Left ventricle myocardium inferior (tissue), 1 donor: Measurements from ENCODE around the gene SHROOM4. TPM values are rescaled to one million over a fixed set of nuclear protein-coding genes. Genes with fewer than 3 reads are reported as not detected.

Experiments used
- DNase-seq: peaks from one replicate; pipeline ENCODE4 v3.0.0-alpha.2; 2020
- H3K27ac ChIP-seq: fragments of 200-600 bp; replicated peaks from 2 replicates; pipeline ENCODE4 v1.8.0; 2021
- H3K27me3 ChIP-seq: fragments of 200-600 bp; 2 replicates; pipeline ENCODE4 v1.8.0; 2021; ENCODE audit warnings: low read depth
- H3K36me3 ChIP-seq: fragments of 200-600 bp; 2 replicates; pipeline ENCODE4 v1.8.0; 2021
- H3K4me1 ChIP-seq: fragments of 200-600 bp; 2 replicates; pipeline ENCODE4 v1.8.0; 2021
- H3K4me3 ChIP-seq: fragments of 200-600 bp; 2 replicates; pipeline ENCODE4 v1.8.0; 2021; ENCODE audit warnings: mild to moderate bottlenecking, moderate library complexity
- H3K9me3 ChIP-seq: fragments of 200-600 bp; replicated peaks from 2 replicates; pipeline ENCODE4 v1.8.0; 2021
- intact Hi-C: fragments of 100-400 bp; cut with micrococcal nuclease; formaldehyde crosslinking; loops from one replicate; pipeline ENCODE4 v1.11.0; 2022
- total RNA-seq: library from RNA; stranded (reverse); fragmentation: NEBNext Ultra II Directional; extraction: Animal tissue kit (Norgen Biotek cat#: 25700); gene quantifications from one replicate; pipeline ENCODE4 v1.2.1, GENCODE V29; 2021
- TF ChIP-seq, protein P1 (sequence below): fragments of 200-600 bp; IDR thresholded peaks from 2 replicates; pipeline ENCODE4 v1.8.0; 2021; ENCODE audit warnings: antibody characterized with exemption, mild to moderate bottlenecking, borderline replicate concordance
- donor health status: DM: no; HTN: yes; CAD: no; lungs with severe emphysema.

SHROOM4 gene
- total RNA-seq, 1 donor from 2014 or later: 10.5 TPM

- Histone ChIP-seq H3K36me3 (no peaks in the 10 kb centered on the region), H3K9me3 (no peaks in the 10 kb centered on the region), H3K4me3 (no peak overlapping the region), H3K27me3 (no peaks in the 10 kb centered on the region), H3K4me1 (no peaks in the 10 kb centered on the region), H3K27ac (no peak overlapping the region)
- intact Hi-C loops: no loop called here
- TF ChIP-seq, protein P1, sequence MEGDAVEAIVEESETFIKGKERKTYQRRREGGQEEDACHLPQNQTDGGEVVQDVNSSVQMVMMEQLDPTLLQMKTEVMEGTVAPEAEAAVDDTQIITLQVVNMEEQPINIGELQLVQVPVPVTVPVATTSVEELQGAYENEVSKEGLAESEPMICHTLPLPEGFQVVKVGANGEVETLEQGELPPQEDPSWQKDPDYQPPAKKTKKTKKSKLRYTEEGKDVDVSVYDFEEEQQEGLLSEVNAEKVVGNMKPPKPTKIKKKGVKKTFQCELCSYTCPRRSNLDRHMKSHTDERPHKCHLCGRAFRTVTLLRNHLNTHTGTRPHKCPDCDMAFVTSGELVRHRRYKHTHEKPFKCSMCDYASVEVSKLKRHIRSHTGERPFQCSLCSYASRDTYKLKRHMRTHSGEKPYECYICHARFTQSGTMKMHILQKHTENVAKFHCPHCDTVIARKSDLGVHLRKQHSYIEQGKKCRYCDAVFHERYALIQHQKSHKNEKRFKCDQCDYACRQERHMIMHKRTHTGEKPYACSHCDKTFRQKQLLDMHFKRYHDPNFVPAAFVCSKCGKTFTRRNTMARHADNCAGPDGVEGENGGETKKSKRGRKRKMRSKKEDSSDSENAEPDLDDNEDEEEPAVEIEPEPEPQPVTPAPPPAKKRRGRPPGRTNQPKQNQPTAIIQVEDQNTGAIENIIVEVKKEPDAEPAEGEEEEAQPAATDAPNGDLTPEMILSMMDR: no peak
- no peak for DNase-seq
These were observed 38.5 kb upstream of the SHROOM4 start for GRCh38 chrX:50852524-50852923.

DNA sequence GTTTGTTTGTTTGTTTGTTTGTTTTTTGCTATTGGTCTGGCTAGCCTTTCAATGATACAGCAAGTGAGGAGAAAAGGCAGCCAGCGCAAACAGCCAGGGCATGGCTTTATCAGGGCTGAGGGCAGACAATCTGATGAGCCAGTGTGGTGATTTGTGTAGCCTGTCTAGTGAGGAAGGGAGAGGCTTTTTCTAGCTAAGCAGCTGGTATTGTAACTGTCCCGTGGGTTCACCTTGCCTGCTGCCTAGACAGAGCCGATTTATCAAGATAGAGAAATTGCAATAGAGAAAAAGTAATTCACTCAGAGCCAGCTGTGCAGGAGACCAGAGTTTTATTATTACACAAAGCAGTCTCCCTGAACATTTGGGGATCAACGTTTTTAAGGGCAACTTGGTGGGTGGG lies 28.2 kb upstream of the SHROOM4 start:
- Histone ChIP-seq H3K4me1 (no peaks in the 10 kb centered on the region), H3K9me3 (no peaks in the 10 kb centered on the region), H3K36me3 (no peaks in the 10 kb centered on the region), H3K27ac (no peak overlapping the region), H3K4me3 (no peak overlapping the region), H3K27me3 (no peaks in the 10 kb centered on the region)
- intact Hi-C loops: no loop called here
- TF ChIP-seq, protein P1: no peak
- no peak for DNase-seq

GRCh38 chrX:50839730-50840129 lies 25.7 kb upstream of the SHROOM4 start:
- DNase-seq: no peak
- TF ChIP-seq, protein P1: no peak
- Histone ChIP-seq H3K27me3 (no peaks in the 10 kb centered on the region), H3K4me1 (no peaks in the 10 kb centered on the region), H3K9me3 (no peaks in the 10 kb centered on the region), H3K36me3 (no peaks in the 10 kb centered on the region), H3K4me3 (no peak overlapping the region), H3K27ac (no peak overlapping the region)
- intact Hi-C loops: no loop called here

GRCh38 chrX:50838820-50839600 lies 25.0 kb upstream of the SHROOM4 start:
- TF ChIP-seq, protein P1: no peak
- H3K4me1 ChIP-seq: no peaks in the 10 kb centered on the region
- H3K4me3 ChIP-seq: no peak overlapping the region
- no peak for DNase-seq
- peak overlapping the region; percentile 33 for H3K27ac ChIP-seq
- no peaks in the 10 kb centered on the region for H3K36me3 ChIP-seq
- intact Hi-C loops: no loop called here
- H3K9me3 ChIP-seq: no peaks in the 10 kb centered on the region
- H3K27me3 ChIP-seq: no peaks in the 10 kb centered on the region

DNA sequence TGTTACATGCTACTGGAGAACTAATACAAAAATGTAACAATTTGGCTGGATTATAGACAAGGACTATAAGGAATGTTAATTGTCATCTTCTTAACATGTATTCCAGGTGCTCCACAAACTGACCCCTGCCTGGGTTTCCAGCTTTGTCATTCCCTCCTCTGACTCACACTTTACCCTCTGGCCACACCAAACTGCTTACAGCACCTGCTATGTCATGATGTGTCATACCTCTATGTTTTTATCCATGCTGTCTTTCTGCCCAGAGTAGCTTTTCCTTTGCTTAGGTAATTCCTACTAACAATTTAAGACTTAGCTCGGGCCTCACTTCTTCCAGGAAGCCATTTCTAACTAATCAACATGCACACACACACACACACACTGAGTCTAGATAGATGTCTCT lies 14.0 kb upstream of the SHROOM4 start:
- no peaks in the 10 kb centered on the region for H3K27me3 ChIP-seq
- intact Hi-C loops: no loop called here

More for the DNA sequence above, 14.0 kb upstream of the SHROOM4 start:
- Histone ChIP-seq H3K9me3 (no peaks in the 10 kb centered on the region), H3K27ac (no peak overlapping the region), H3K4me3 (no peak overlapping the region), H3K4me1 (no peaks in the 10 kb centered on the region), H3K36me3 (no peaks in the 10 kb centered on the region)
- DNase-seq: no peak
- TF ChIP-seq, protein P1: no peak
